Measurements from ENCODE around the gene RADX.

The RADX gene

DNA sequence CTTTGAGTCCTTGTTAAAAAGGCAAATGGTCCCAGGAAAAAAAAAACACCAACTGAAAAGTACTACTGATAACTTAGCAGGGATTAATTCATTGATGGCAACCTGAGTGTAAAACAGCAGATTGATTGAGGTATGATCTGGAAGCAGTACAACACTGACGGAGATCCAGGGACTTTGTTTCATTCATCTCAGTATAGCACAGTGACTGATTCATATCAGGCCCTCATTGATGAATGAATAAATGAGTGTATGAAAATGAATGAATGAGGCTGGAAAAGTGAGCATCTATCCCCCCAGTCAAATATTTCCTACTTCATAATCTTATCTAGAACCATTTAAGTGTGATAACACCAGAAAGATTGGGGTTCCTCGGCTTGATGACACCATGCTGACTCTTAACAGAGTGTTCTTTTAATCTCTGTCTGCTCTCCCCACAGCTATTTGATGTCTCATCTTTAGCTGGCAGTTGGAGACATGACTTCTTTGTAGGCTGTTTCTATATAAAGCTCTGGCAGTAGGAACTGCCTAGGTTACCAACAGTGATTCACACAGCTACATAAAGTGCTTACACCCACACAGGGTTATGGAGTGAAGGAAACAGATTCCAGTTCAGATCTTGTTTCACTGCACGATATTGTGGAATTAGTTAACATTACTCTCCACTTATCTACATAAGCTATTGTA lies 96.1 kb downstream of the RADX start:
- Histone ChIP-seq H3K27me3 (ENCODE audit: low read depth, low read length) (no peaks in the 10 kb centered on the region), H2AFZ (ENCODE audit: low read depth, low read length) (no peak overlapping the region), H3K4me3 (ENCODE audit: low read length) (no peak overlapping the region), H3K36me3 (replicated peaks; ENCODE audit: low read depth, low read length) (no peaks in the 10 kb centered on the region), H3K79me2 (ENCODE audit: low read length) (no peaks in the 10 kb centered on the region), H3K9ac (ENCODE audit: low read length) (no peak overlapping the region), H3K4me1 (ENCODE audit: low read length) (no peaks in the 10 kb centered on the region), H4K20me1 (ENCODE audit: insufficient read depth, low read length) (no peaks in the 10 kb centered on the region), H3K9me3 (ENCODE audit: insufficient read depth, low read length) (no peaks in the 10 kb centered on the region), H3K27ac (ENCODE audit: low read length) (no peak overlapping the region), H3K4me2 (ENCODE audit: low read length) (no peak overlapping the region)
- no peak for TF ChIP-seq EZH2phosphoT487 (IDR thresholded peaks at IDR 0.05; ENCODE audit: low read depth)
- TF ChIP-seq CTCF (IDR thresholded peaks at IDR 0.05; ENCODE audit: low read depth, low read length) = no peak

GRCh38 chrX:106710771-106711170 lies 99.0 kb downstream of the RADX start:
- Histone ChIP-seq H3K9ac (ENCODE audit: low read length) (no peak overlapping the region), H3K4me2 (ENCODE audit: low read length) (no peak overlapping the region), H3K36me3 (replicated peaks; ENCODE audit: low read depth, low read length) (no peaks in the 10 kb centered on the region), H3K79me2 (ENCODE audit: low read length) (no peaks in the 10 kb centered on the region), H3K4me3 (ENCODE audit: low read length) (no peak overlapping the region), H2AFZ (ENCODE audit: low read depth, low read length) (no peak overlapping the region), H3K9me3 (ENCODE audit: insufficient read depth, low read length) (no peaks in the 10 kb centered on the region), H3K27ac (ENCODE audit: low read length) (no peak overlapping the region), H3K27me3 (ENCODE audit: low read depth, low read length) (no peaks in the 10 kb centered on the region), H3K4me1 (ENCODE audit: low read length) (no peaks in the 10 kb centered on the region), H4K20me1 (ENCODE audit: insufficient read depth, low read length) (no peaks in the 10 kb centered on the region)
- TF ChIP-seq EZH2phosphoT487 (IDR thresholded peaks at IDR 0.05; ENCODE audit: low read depth) (no peak), CTCF (IDR thresholded peaks at IDR 0.05; ENCODE audit: low read depth, low read length) (no peak)

DNA sequence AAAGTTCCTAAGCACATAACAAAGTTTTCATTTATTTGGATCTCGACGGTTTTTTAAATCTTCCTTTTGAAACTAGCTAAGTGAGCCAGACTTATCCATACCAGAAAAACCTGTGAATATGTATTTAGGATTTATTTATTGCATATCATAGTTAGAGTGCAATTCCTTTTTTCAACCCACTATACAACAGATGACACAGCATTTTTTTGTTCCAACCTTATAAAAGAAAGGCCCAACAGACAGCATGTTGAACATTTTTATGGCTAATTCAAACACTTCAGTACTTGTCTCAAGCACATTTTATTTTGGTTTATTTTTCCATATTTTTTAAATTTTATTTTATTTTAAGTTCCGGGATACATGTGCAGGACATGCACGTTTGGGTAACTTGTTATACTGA lies 99.6 kb downstream of the RADX start:
- Histone ChIP-seq H3K27me3 (ENCODE audit: low read depth, low read length) (no peaks in the 10 kb centered on the region), H3K4me2 (ENCODE audit: low read length) (no peak overlapping the region), H3K9me3 (ENCODE audit: insufficient read depth, low read length) (no peaks in the 10 kb centered on the region), H3K9ac (ENCODE audit: low read length) (no peak overlapping the region), H3K4me3 (ENCODE audit: low read length) (no peak overlapping the region), H3K27ac (ENCODE audit: low read length) (no peak overlapping the region), H3K36me3 (replicated peaks; ENCODE audit: low read depth, low read length) (no peaks in the 10 kb centered on the region), H2AFZ (ENCODE audit: low read depth, low read length) (no peak overlapping the region), H3K4me1 (ENCODE audit: low read length) (no peaks in the 10 kb centered on the region), H4K20me1 (ENCODE audit: insufficient read depth, low read length) (no peaks in the 10 kb centered on the region), H3K79me2 (ENCODE audit: low read length) (no peaks in the 10 kb centered on the region)
- TF ChIP-seq CTCF (IDR thresholded peaks at IDR 0.05; ENCODE audit: low read depth, low read length) (no peak), EZH2phosphoT487 (IDR thresholded peaks at IDR 0.05; ENCODE audit: low read depth) (no peak)

DNA sequence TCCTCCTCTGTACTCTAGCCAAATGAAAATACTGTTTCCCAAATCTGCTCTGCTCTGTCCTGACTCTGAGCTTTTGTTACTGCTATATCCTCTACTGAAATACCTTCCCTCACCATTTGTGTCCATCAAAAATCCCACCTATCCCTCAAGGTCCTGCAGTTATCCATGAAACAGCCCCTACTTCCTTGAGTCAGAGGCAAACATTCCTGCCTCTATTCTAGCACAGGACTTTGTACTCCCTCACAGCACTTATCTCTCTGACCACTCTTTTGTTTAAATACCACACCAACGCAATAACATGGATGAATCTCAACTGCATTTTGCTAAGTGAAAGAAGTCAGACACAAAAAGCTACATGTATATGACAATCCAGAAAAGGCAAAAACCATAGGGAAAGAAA lies 104.2 kb downstream of the RADX start:
- no peak for TF ChIP-seq EZH2phosphoT487 (IDR thresholded peaks at IDR 0.05; ENCODE audit: low read depth)
- H3K4me1 ChIP-seq (ENCODE audit: low read length) = no peaks in the 10 kb centered on the region
- H4K20me1 ChIP-seq (ENCODE audit: insufficient read depth, low read length) = no peaks in the 10 kb centered on the region
- no peaks in the 10 kb centered on the region for H3K27me3 ChIP-seq (ENCODE audit: low read depth, low read length)
- H3K9ac ChIP-seq (ENCODE audit: low read length) = no peak overlapping the region
- H3K9me3 ChIP-seq (ENCODE audit: insufficient read depth, low read length) = no peaks in the 10 kb centered on the region
- no peak overlapping the region for H2AFZ ChIP-seq (ENCODE audit: low read depth, low read length)
- H3K36me3 ChIP-seq (replicated peaks; ENCODE audit: low read depth, low read length) = no peaks in the 10 kb centered on the region
- no peak overlapping the region for H3K27ac ChIP-seq (ENCODE audit: low read length)
- no peak overlapping the region for H3K4me3 ChIP-seq (ENCODE audit: low read length)
- H3K79me2 ChIP-seq (ENCODE audit: low read length) = no peaks in the 10 kb centered on the region
- H3K4me2 ChIP-seq (ENCODE audit: low read length) = no peak overlapping the region
